K562 (cell line): Measurements from ENCODE around the gene MAPKAPK3. TPM values are rescaled to one million over a fixed set of nuclear protein-coding genes. Genes with fewer than 3 reads are reported as not detected.

Source experiments
- ARHGAP35 ChIP-seq: fragments of 450-650 bp; IDR thresholded peaks from 2 replicates; pipeline ENCODE4 v1.6.1; 2018; ENCODE audit not compliant: partially characterized antibody
- DPF2 ChIP-seq: fragments of 450-650 bp; IDR thresholded peaks from 2 replicates; pipeline ENCODE4 v1.6.1; 2016
- KHSRP ChIP-seq: fragments of 450-650 bp; IDR thresholded peaks from 2 replicates; pipeline ENCODE4 v1.6.1; 2017
- MEIS2 ChIP-seq: fragments of 450-650 bp; IDR thresholded peaks from 2 replicates; pipeline ENCODE4 v1.6.1; 2014; ENCODE audit warnings: mild to moderate bottlenecking; ENCODE audit not compliant: partially characterized antibody
- NCOR1 ChIP-seq: fragments of 450-650 bp; IDR thresholded peaks from 2 replicates; pipeline ENCODE4 v1.6.1; 2016; ENCODE audit warnings: mild to moderate bottlenecking, moderate library complexity
- NEUROD1 ChIP-seq: fragments of 150-350 bp; IDR thresholded peaks from 2 replicates; pipeline ENCODE4 v1.6.1; 2014; ENCODE audit warnings: borderline replicate concordance, low read length, low read depth; ENCODE audit not compliant: partially characterized antibody
- NR4A1 ChIP-seq, 2 experiments: fragments of 250-450 bp in 1 of 2; fragments of 450-650 bp in 1 of 2; sonication (Bioruptor Pico) in 1 of 2; IDR thresholded peaks; 2 replicates each; pipeline versions ENCODE4 v1.4.0 to v1.6.1; 2016 to 2020; ENCODE audit warnings: mild to moderate bottlenecking in 2 of 2, missing compliant biosample characterization in 1 of 2, missing genetic modification characterization in 1 of 2, moderate library complexity in 1 of 2
- PHF21A ChIP-seq: fragments of 450-650 bp; IDR thresholded peaks from 2 replicates; pipeline ENCODE4 v1.6.1; 2017; ENCODE audit warnings: low read depth, borderline replicate concordance
- PHF8 ChIP-seq: fragments of 200-600 bp; sonication (generic); IDR thresholded peaks from 2 replicates; pipeline ENCODE4 v1.6.1; 2012; ENCODE audit warnings: mixed run types, mild to moderate bottlenecking, inconsistent platforms, low read length, moderate library complexity, borderline replicate concordance
- RBBP5 ChIP-seq: fragments of 200-600 bp; sonication (generic); IDR thresholded peaks from 2 replicates; pipeline ENCODE4 v1.6.1; 2012; ENCODE audit warnings: borderline replicate concordance, mild to moderate bottlenecking, low read length, control low read depth, inconsistent platforms; ENCODE audit not compliant: insufficient read depth, poor library complexity, severe bottlenecking
- SIN3B ChIP-seq: fragments of 450-650 bp; IDR thresholded peaks from 2 replicates; pipeline ENCODE4 v1.6.1; 2017; ENCODE audit warnings: low read depth, mild to moderate bottlenecking, moderate library complexity
- SMARCE1 ChIP-seq: fragments of 450-650 bp; IDR thresholded peaks from 2 replicates; pipeline ENCODE4 v1.7.1; 2016; ENCODE audit warnings: mild to moderate bottlenecking
- SREBF2 ChIP-seq: sonication (generic); formaldehyde crosslinking; IDR thresholded peaks from 2 replicates; pipeline ENCODE4 v1.4.0; 2020; ENCODE audit warnings: mild to moderate bottlenecking, missing genetic modification reagents
- TEAD1 ChIP-seq, 2 experiments: fragments of 450-650 bp in 1 of 2; sonication (generic) in 1 of 2; formaldehyde crosslinking; IDR thresholded peaks; 2 replicates each; pipeline versions ENCODE4 v1.4.0 to v1.8.0; 2020 to 2022; ENCODE audit warnings: mild to moderate bottlenecking in 2 of 2, missing genetic modification reagents in 1 of 2
- TRIM24 ChIP-seq, 2 experiments: fragments of 450-650 bp; IDR thresholded peaks; 2 replicates each; pipeline ENCODE4 v1.6.1; 2016
- TSC22D4 ChIP-seq: fragments of 450-650 bp; IDR thresholded peaks from 2 replicates; pipeline ENCODE4 v1.6.1; 2016; ENCODE audit warnings: missing genetic modification characterization, missing biosample characterization, control low read depth
- ZBTB17 ChIP-seq: fragments of 450-650 bp; formaldehyde crosslinking; IDR thresholded peaks from 2 replicates; pipeline ENCODE4 v1.4.0; 2020; ENCODE audit warnings: mild to moderate bottlenecking
- ZNF175 ChIP-seq: fragments of 200-800 bp; sonication (Bioruptor generic); IDR thresholded peaks from 2 replicates; pipeline ENCODE4 v1.6.1; 2016; ENCODE audit warnings: low read depth, mild to moderate bottlenecking, missing genetic modification characterization, missing compliant biosample characterization
- ZNF24 ChIP-seq: fragments of 450-650 bp; IDR thresholded peaks from 2 replicates; pipeline ENCODE4 v1.6.1; 2016
- ZNF780A ChIP-seq: fragments of 250-450 bp; sonication (Bioruptor Pico); IDR thresholded peaks from 2 replicates; pipeline ENCODE4 v1.5.0; 2021; ENCODE audit warnings: mild to moderate bottlenecking
- polyA plus RNA-seq, 8 experiments: library from polyadenylated mRNA; depleted of rRNA in 4 of 8; stranded (reverse) in 5 of 8; unstranded in 3 of 8; fragments of >200 nt; fragmentation: Nextera tagmentation in 2 of 8; fragmentation: Illumina TruSeq in 1 of 8; extraction: Ambion mirVana in 2 of 8; extraction: Trizol in 1 of 8; gene quantifications; 2 replicates each; pipeline versions ENCODE4 v1.2.1 to v1.2.3, GENCODE V29; 2011 to 2014; ENCODE audit warnings: inconsistent platforms in 1 of 8, missing spikeins in 1 of 8
- total RNA-seq, 7 experiments: library from RNA; depleted of rRNA in 6 of 7; stranded (reverse); fragments of >200 nt in 6 of 7; fragmentation: Illumina TruSeq in 2 of 7; extraction: Trizol in 2 of 7; gene quantifications; 2 replicates each; pipeline versions ENCODE4 v1.2.1 to v1.2.3, GENCODE V29; 2011 to 2021; ENCODE audit warnings: low replicate concordance in 1 of 7
- TF ChIP-seq, protein P1 (sequence below): fragments of 250-450 bp; sonication (Bioruptor Pico); IDR thresholded peaks from 2 replicates; pipeline ENCODE4 v1.4.0; 2020; ENCODE audit warnings: mild to moderate bottlenecking
- TF ChIP-seq, protein P2 (sequence below): fragments of 250-450 bp; sonication (Bioruptor Pico); IDR thresholded peaks from 2 replicates; pipeline ENCODE4 v1.9.0; 2021; ENCODE audit warnings: mild to moderate bottlenecking
- TF ChIP-seq, protein P3 (sequence below): fragments of 450-650 bp; IDR thresholded peaks from 2 replicates; pipeline ENCODE4 v1.6.1; 2016; ENCODE audit warnings: antibody characterized with exemption
- TF ChIP-seq, protein P4 (sequence below): sonication (generic); formaldehyde crosslinking; IDR thresholded peaks from 2 replicates; pipeline ENCODE4 v1.8.1; 2023; ENCODE audit warnings: mild to moderate bottlenecking, missing genetic modification reagents

MAPKAPK3 gene
- total and polyA plus RNA-seq, 9 of the 15 experiments (the other 6 are each of a cell fraction or from before 2014, with no cell fraction given): 8.0 to 56.4 (median 41.2) TPM

DNA sequence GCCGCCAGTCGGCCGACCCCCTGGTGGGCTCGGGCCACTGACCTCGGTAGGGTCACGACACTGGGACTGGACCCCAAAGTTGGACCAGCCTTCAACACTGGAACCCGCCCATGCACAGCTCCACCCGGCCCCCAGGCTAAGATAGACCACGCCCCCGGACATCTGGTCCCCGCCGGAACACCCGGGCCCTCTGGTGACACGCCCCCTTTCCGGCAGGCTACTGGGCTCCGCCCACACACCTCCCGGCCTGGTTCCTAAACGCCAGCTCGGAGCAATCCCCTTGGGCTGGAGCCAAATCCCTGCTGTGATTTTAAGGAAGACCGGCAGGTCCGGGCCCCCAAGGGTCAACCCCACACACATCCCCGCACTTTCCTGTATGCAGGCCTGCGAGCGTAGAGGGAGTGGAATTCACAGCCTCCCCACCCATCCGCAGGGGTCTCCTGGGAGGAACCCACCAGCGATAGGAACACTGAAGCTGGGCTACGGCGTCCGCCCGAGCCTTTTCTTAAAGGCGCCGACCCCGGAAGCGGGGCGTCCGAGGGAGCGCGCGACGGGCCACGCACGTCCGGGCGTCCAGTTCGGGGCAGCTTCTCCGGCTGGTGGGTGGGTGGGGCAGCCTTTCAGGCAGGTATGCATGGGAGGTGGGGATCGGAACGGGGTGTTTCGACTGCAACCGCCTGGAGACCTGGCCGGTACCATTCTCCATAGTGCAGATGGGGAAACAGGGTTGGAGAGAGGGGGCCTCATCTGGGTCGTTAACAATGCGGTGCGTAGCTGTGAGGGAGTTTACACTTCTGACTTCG, 47.8 kb upstream of the MAPKAPK3 start, which contains the start of gene HEMK1 (continued):
- TF ChIP-seq NR4A1 (CRISPR knock-in tag; IDR thresholded peaks at IDR 0.05): no peak
- 0 out of 2 replicates have a peak, but pooled peaks have one; percentile 23 for TF ChIP-seq NR4A1 (tag; IDR thresholded peaks at IDR 0.05)
- TF ChIP-seq NEUROD1: peak; percentile 70
- peak in 1 of 2 experiments; percentile 98; a peak in 2 of 4 replicates for TF ChIP-seq TRIM24 (IDR thresholded peaks at IDR 0.05)
- TF ChIP-seq ZNF780A (CRISPR knock-in tag): no peak
- no peak for TF ChIP-seq SREBF2 (CRISPR knock-in tag)
- peak; percentile 62 for TF ChIP-seq RBBP5
- TF ChIP-seq ZBTB17 (CRISPR knock-in tag): no peak
- TF ChIP-seq, protein P1, sequence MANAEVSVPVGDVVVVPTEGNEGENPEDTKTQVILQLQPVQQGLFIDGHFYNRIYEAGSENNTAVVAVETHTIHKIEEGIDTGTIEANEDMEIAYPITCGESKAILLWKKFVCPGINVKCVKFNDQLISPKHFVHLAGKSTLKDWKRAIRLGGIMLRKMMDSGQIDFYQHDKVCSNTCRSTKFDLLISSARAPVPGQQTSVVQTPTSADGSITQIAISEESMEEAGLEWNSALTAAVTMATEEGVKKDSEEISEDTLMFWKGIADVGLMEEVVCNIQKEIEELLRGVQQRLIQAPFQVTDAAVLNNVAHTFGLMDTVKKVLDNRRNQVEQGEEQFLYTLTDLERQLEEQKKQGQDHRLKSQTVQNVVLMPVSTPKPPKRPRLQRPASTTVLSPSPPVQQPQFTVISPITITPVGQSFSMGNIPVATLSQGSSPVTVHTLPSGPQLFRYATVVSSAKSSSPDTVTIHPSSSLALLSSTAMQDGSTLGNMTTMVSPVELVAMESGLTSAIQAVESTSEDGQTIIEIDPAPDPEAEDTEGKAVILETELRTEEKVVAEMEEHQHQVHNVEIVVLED (CRISPR knock-in tag): peak; percentile 62
- TF ChIP-seq TEAD1 (CRISPR knock-in tag; IDR thresholded peaks at IDR 0.05): 0 out of 4 replicates have a peak, but pooled peaks of 1 of the 2 experiments have one; percentile 6
- peak; percentile 90 for TF ChIP-seq SIN3B
- no peak for TF ChIP-seq SMARCE1
- TF ChIP-seq TSC22D4 (tag): no peak
- no peak for TF ChIP-seq ARHGAP35
- TF ChIP-seq, protein P2, sequence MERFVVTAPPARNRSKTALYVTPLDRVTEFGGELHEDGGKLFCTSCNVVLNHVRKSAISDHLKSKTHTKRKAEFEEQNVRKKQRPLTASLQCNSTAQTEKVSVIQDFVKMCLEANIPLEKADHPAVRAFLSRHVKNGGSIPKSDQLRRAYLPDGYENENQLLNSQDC (CRISPR knock-in tag): no peak
- peak; percentile 36 for TF ChIP-seq NCOR1
- TF ChIP-seq MEIS2: no peak
- TF ChIP-seq ZNF175 (CRISPR knock-in tag): no peak
- TF ChIP-seq, protein P3, sequence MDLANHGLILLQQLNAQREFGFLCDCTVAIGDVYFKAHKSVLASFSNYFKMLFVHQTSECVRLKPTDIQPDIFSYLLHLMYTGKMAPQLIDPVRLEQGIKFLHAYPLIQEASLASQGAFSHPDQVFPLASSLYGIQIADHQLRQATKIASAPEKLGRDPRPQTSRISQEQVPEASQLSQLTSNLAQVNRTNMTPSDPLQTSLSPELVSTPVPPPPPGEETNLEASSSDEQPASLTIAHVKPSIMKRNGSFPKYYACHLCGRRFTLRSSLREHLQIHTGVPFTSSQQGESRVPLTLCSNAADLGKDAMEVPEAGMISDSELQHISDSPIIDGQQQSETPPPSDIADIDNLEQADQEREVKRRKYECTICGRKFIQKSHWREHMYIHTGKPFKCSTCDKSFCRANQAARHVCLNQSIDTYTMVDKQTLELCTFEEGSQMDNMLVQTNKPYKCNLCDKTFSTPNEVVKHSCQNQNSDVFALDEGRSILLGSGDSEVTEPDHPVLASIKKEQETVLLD: peak; percentile 41; the same call in 1 of the 2 replicates
- TF ChIP-seq, protein P4, sequence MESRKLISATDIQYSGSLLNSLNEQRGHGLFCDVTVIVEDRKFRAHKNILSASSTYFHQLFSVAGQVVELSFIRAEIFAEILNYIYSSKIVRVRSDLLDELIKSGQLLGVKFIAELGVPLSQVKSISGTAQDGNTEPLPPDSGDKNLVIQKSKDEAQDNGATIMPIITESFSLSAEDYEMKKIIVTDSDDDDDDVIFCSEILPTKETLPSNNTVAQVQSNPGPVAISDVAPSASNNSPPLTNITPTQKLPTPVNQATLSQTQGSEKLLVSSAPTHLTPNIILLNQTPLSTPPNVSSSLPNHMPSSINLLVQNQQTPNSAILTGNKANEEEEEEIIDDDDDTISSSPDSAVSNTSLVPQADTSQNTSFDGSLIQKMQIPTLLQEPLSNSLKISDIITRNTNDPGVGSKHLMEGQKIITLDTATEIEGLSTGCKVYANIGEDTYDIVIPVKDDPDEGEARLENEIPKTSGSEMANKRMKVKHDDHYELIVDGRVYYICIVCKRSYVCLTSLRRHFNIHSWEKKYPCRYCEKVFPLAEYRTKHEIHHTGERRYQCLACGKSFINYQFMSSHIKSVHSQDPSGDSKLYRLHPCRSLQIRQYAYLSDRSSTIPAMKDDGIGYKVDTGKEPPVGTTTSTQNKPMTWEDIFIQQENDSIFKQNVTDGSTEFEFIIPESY (CRISPR knock-in tag): no peak
- TF ChIP-seq ZNF24: no peak
- peak; percentile 72; the same call in 1 of the 2 replicates for TF ChIP-seq PHF21A
- TF ChIP-seq KHSRP: no peak
- TF ChIP-seq DPF2: no peak; the same call in 1 of the 2 replicates
- peak; percentile 68; the same call in 1 of the 2 replicates for TF ChIP-seq PHF8
